GM12865 (cell line): ENCODE results near the gene C4orf46.
A peak's percentile ranks its signal among the peaks of the same experiment; 100 is the strongest.
"Not testable (repeated sequence)": the region's sequence is repeated elsewhere in the genome, so short reads cannot be mapped to it uniquely, and the experiment has no call there.

Experiments
- DNase-seq: peaks from one replicate; pipeline ENCODE4 v3.0.0; 2010; ENCODE audit warnings: low read depth
- H3K4me3 ChIP-seq: 2 replicates; pipeline ENCODE4 v1.5.1; 2011; ENCODE audit warnings: mild to moderate bottlenecking, low read depth, low read length, control low read depth
- CTCF ChIP-seq: IDR thresholded peaks from 2 replicates; pipeline ENCODE4 v1.5.1; 2011; ENCODE audit warnings: low read length, control low read depth, low read depth, inconsistent platforms; ENCODE audit not compliant: insufficient read depth; ENCODE audit errors: missing control alignments

C4orf46 gene

GRCh38 chr4:158671665-158671914, at the start of gene C4orf46:
Gene C4orf46 (minus strand): TSS chr4:158671887. CDS start chr4:158671801, 86 bp downstream.
- no peak for DNase-seq
- H3K4me3 ChIP-seq: peak within 1 kb of the TSS; percentile 95
- TF ChIP-seq CTCF: no peak

GRCh38 chr4:158715802-158716201, 44.1 kb upstream of the C4orf46 start:
- H3K4me3 ChIP-seq: no peak overlapping the region
- TF ChIP-seq CTCF: no peak
- no peak for DNase-seq

DNA sequence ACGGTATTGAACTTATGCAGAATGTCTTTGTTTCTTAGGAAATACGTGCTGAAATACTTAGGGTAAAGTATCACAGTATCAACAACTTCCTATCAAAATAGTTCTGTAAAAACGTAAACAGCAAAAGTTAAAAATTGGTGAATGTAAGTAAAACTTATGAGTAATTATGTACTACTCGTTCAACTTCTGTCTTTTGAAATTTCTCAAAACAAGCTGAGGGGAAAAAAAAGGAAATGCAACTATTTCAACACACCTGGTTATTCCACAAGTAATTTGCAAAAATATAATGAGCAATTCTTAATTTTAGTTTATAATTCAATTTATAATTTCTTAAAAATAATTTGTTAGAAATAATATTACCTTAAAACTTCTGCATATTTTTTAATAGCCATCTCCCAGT, 43.2 kb upstream of the C4orf46 start:
- no peak for DNase-seq
- no peak overlapping the region for H3K4me3 ChIP-seq
- no peak for TF ChIP-seq CTCF

- H3K4me3 ChIP-seq, DNase-seq: not testable (repeated sequence)
These were observed 40.9 kb upstream of the C4orf46 start for GRCh38 chr4:158712622-158713021.

DNA sequence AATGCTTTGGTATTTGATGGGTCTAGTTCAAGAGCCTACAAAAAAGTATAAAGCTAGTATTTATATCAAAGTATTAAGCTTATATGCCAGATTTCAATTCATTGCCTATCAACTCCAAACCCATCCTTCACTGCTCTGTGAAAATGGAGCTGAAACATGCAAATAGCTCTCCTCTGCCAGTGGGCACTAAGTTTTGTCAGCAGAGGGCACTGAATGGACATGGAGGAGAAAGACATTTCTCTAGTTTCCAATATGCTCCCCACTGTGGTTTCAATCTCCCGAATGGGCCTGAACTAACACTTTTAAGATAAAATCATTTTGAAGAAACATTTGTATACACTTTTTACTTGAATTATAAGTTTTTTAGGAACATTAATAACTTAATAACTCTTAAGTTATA, 39.1 kb upstream of the C4orf46 start:
- TF ChIP-seq CTCF: no peak
- no peak overlapping the region for H3K4me3 ChIP-seq
- DNase-seq: no peak

DNA sequence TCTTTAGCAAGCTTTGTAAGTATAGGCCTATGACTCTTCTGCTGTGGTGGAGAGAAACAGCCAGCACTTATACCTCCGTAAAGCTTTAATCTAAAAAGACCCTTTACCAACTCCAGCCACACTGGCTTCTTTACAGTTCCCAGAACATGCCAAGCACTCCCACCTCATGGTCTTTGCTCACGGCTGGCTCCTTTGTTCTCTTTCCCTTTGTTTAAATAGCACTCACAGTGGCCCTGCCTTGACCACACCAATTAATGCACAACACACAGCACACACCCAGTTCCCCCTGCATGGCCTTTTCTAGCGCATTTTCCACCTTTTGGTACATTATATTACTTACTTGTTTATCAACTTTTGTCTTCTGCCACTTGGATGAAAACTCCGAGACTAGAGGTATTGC, 32.6 kb upstream of the C4orf46 start:
- DNase-seq: no peak
- H3K4me3 ChIP-seq: no peak overlapping the region
- TF ChIP-seq CTCF: no peak

GRCh38 chr4:158688813-158689212, 17.1 kb upstream of the C4orf46 start:
- TF ChIP-seq CTCF: no peak
- H3K4me3 ChIP-seq: no peak overlapping the region
- DNase-seq: no peak

GRCh38 chr4:158682066-158682465, 10.4 kb upstream of the C4orf46 start:
- H3K4me3 ChIP-seq: no peak overlapping the region
- DNase-seq: no peak
- TF ChIP-seq CTCF: no peak
